GM23338 (cell line): ENCODE measurements around the gene CSF2. TPM values are rescaled to one million over a fixed set of nuclear protein-coding genes. Genes with fewer than 3 reads are reported as not detected.

Experiments
- ATAC-seq: fragments of 200-7000 bp; cut with Tn5 transposase; 3 replicates; pipeline ENCODE4 v1.9.1; 2020
- DNase-seq: peaks from one replicate; pipeline ENCODE4 v3.0.0-alpha.2; 2015; ENCODE audit warnings: low spot score
- H2AFZ ChIP-seq: fragments of 200-600 bp; sonication (generic); 2 replicates; pipeline ENCODE4 v1.8.0; 2016; ENCODE audit warnings: antibody characterized with exemption, mild to moderate bottlenecking, moderate library complexity
- H3F3A ChIP-seq: fragments of 200-600 bp; sonication (generic); replicated peaks from 2 replicates; pipeline ENCODE4 v1.8.0; 2017; ENCODE audit warnings: antibody characterized with exemption, mixed run types, low read depth
- H3K27ac ChIP-seq: fragments of 200-600 bp; sonication (generic); 2 replicates; pipeline ENCODE4 v1.6.1; 2016; ENCODE audit warnings: low read depth
- H3K27me3 ChIP-seq: fragments of 200-600 bp; sonication (generic); 2 replicates; pipeline ENCODE4 v1.8.0; 2016; ENCODE audit warnings: mild to moderate bottlenecking, mixed run types, moderate library complexity; ENCODE audit not compliant: insufficient read depth
- H3K36me3 ChIP-seq: fragments of 200-600 bp; sonication (generic); 2 replicates; pipeline ENCODE4 v1.8.0; 2016; ENCODE audit warnings: mild to moderate bottlenecking; ENCODE audit not compliant: insufficient read depth
- H3K4me1 ChIP-seq: fragments of 200-600 bp; sonication (generic); 2 replicates; pipeline ENCODE4 v1.8.0; 2016; ENCODE audit warnings: mild to moderate bottlenecking, moderate library complexity; ENCODE audit not compliant: insufficient read depth
- H3K4me2 ChIP-seq: fragments of 200-600 bp; sonication (generic); 2 replicates; pipeline ENCODE4 v1.7.1; 2017; ENCODE audit warnings: mixed run types
- H3K4me3 ChIP-seq: fragments of 200-600 bp; sonication (generic); 2 replicates; pipeline ENCODE4 v1.6.1; 2016; ENCODE audit warnings: mixed run types
- H3K79me2 ChIP-seq: fragments of 200-600 bp; sonication (generic); replicated peaks from 2 replicates; pipeline ENCODE4 v1.8.0; 2017; ENCODE audit warnings: mild to moderate bottlenecking; ENCODE audit not compliant: insufficient read depth
- H3K9me2 ChIP-seq: fragments of 200-600 bp; sonication (generic); 2 replicates; pipeline ENCODE4 v1.8.0; 2017; ENCODE audit not compliant: insufficient read depth
- H4K20me1 ChIP-seq: fragments of 200-600 bp; sonication (generic); replicated peaks from 2 replicates; pipeline ENCODE4 v1.8.0; 2017; ENCODE audit warnings: mild to moderate bottlenecking; ENCODE audit not compliant: insufficient read depth
- H3K27ac Mint-ChIP-seq: 2 replicates; pipeline ENCODE4 v1.8.0; 2020; ENCODE audit warnings: inconsistent platforms, mild to moderate bottlenecking, moderate library complexity, mixed read lengths
- H3K27me3 Mint-ChIP-seq: 3 replicates; pipeline ENCODE4 v1.8.0; 2022; ENCODE audit warnings: low read depth, mild to moderate bottlenecking, moderate library complexity, mixed read lengths, inconsistent platforms; ENCODE audit not compliant: insufficient read depth, poor library complexity
- H3K36me3 Mint-ChIP-seq: 3 replicates; pipeline ENCODE4 v1.8.0; 2021; ENCODE audit warnings: low read depth, mild to moderate bottlenecking, inconsistent platforms, moderate library complexity, mixed read lengths
- H3K4me1 Mint-ChIP-seq: 3 replicates; pipeline ENCODE4 v1.8.0; 2020; ENCODE audit warnings: mild to moderate bottlenecking, inconsistent platforms, mixed read lengths
- H3K4me3 Mint-ChIP-seq: 3 replicates; pipeline ENCODE4 v1.8.0; 2021; ENCODE audit warnings: moderate library complexity, mild to moderate bottlenecking, inconsistent platforms, mixed read lengths
- H3K9me3 Mint-ChIP-seq: 3 replicates; pipeline ENCODE4 v1.8.0; 2020; ENCODE audit warnings: moderate library complexity, mild to moderate bottlenecking, inconsistent platforms, mixed read lengths
- CREB1 ChIP-seq: fragments of 250-450 bp; sonication (Bioruptor Pico); IDR thresholded peaks from 2 replicates; pipeline ENCODE4 v1.5.0; 2020; ENCODE audit warnings: low read depth, mild to moderate bottlenecking, moderate library complexity
- CTCF ChIP-seq, 2 experiments: fragments of 200-600 bp in 1 of 2; sonication (generic) in 1 of 2; conservative IDR thresholded peaks; 2 replicates each; pipeline versions ENCODE4 v1.5.1 to v1.6.1; 2016 to 2017; ENCODE audit warnings: antibody characterized with exemption in 2 of 2, low read depth in 2 of 2, mild to moderate bottlenecking in 2 of 2, moderate library complexity in 1 of 2
- ETS1 ChIP-seq: IDR thresholded peaks from 2 replicates; pipeline ENCODE4 v1.6.1; 2016; ENCODE audit warnings: antibody characterized with exemption
- EZH2 ChIP-seq: fragments of 200-600 bp; sonication (generic); IDR thresholded peaks from one replicate; pipeline ENCODE4 v1.8.0; 2017; ENCODE audit warnings: antibody characterized with exemption, mild to moderate bottlenecking, low read depth; ENCODE audit not compliant: unreplicated experiment
- EZH2phosphoT487 ChIP-seq: fragments of 200-600 bp; sonication (generic); IDR thresholded peaks from one replicate; pipeline ENCODE4 v1.8.1; 2018; ENCODE audit warnings: antibody characterized with exemption; ENCODE audit not compliant: unreplicated experiment
- JUNB ChIP-seq: IDR thresholded peaks from one replicate; pipeline ENCODE4 v1.6.1; 2016; ENCODE audit warnings: antibody characterized with exemption; ENCODE audit not compliant: unreplicated experiment
- NANOG ChIP-seq: IDR thresholded peaks from 2 replicates; pipeline ENCODE4 v1.6.1; 2016; ENCODE audit warnings: antibody characterized with exemption, borderline replicate concordance
- POLR2AphosphoS5 ChIP-seq: IDR thresholded peaks from 2 replicates; pipeline ENCODE4 v1.6.1; 2016; ENCODE audit warnings: antibody characterized with exemption, low read depth
- REST ChIP-seq: IDR thresholded peaks from one replicate; pipeline ENCODE4 v1.6.1; 2018; ENCODE audit warnings: antibody characterized with exemption; ENCODE audit not compliant: unreplicated experiment
- STAT1 ChIP-seq: IDR thresholded peaks from one replicate; pipeline ENCODE4 v1.6.1; 2016; ENCODE audit warnings: antibody characterized with exemption; ENCODE audit not compliant: unreplicated experiment
- ZNF114 ChIP-seq: fragments of 250-450 bp; sonication (Bioruptor Pico); IDR thresholded peaks from 2 replicates; pipeline ENCODE4 v1.5.0; 2020; ENCODE audit warnings: mild to moderate bottlenecking, moderate library complexity
- ZNF331 ChIP-seq: fragments of 250-450 bp; sonication (Bioruptor Pico); IDR thresholded peaks from 2 replicates; pipeline ENCODE4 v1.5.0; 2020; ENCODE audit warnings: low read depth, mild to moderate bottlenecking, moderate library complexity
- ZNF462 ChIP-seq: fragments of 250-450 bp; sonication (Bioruptor Pico); IDR thresholded peaks from 2 replicates; pipeline ENCODE4 v1.5.0; 2020; ENCODE audit warnings: mild to moderate bottlenecking, moderate library complexity
- polyA plus RNA-seq: library from polyadenylated mRNA; unstranded; fragments of >200 nt; fragmentation: Nextera tagmentation; extraction: Ambion mirVana; gene quantifications from 2 replicates; pipeline ENCODE4 v1.2.1, GENCODE V29; 2016
- total RNA-seq: library from RNA; depleted of rRNA; stranded (reverse); fragments of >200 nt; shearing (Covaris generic); gene quantifications from 2 replicates; pipeline ENCODE4 v1.2.3, GENCODE V29; 2014

The CSF2 gene
- total and polyA plus RNA-seq, 2 experiments from 2014 or later: not detected

- Histone ChIP-seq H3K27me3 (no peaks in the 10 kb centered on the region), H3K4me3 (no peak overlapping the region), H3K27ac (no peak overlapping the region), H3K9me2 (0 out of 2 replicates have a peak, but pooled peaks cover 7% of the 10 kb centered on the region), H3K36me3 (no peaks in the 10 kb centered on the region), H4K20me1 (no peaks in the 10 kb centered on the region), H3K4me1 (no peaks in the 10 kb centered on the region), H2AFZ (no peak overlapping the region), H3K79me2 (no peaks in the 10 kb centered on the region), H3F3A (no peaks in the 10 kb centered on the region), H3K4me2 (no peak overlapping the region)
- peaks cover 3% of the 10 kb centered on the region for H3K27me3 Mint-ChIP-seq
- H3K4me3 Mint-ChIP-seq: no peak overlapping the region
- H3K9me3 Mint-ChIP-seq: no peaks in the 10 kb centered on the region
- H3K4me1 Mint-ChIP-seq: no peaks in the 10 kb centered on the region
- no peak overlapping the region for H3K27ac Mint-ChIP-seq
- no peaks in the 10 kb centered on the region for H3K36me3 Mint-ChIP-seq
- TF ChIP-seq CTCF (conservative IDR thresholded peaks at IDR 0.05; ENCODE audit: low read depth in 2 of 2) (no peak), ZNF462 (no peak), ZNF114 (CRISPR knock-in tag) (no peak), STAT1 (no peak), JUNB (no peak), NANOG (no peak), EZH2 (no peak), EZH2phosphoT487 (no peak), ETS1 (no peak), REST (no peak), POLR2AphosphoS5 (no peak), ZNF331 (CRISPR knock-in tag) (no peak), CREB1 (CRISPR knock-in tag) (no peak)
- DNase-seq (no peak), ATAC-seq (no peak)
Observed at GRCh38 chr5:132026516-132027008, 47.0 kb upstream of the CSF2 start.
